ENCODE measurements around the gene MYD88. TPM values are rescaled to one million over a fixed set of nuclear protein-coding genes. Genes with fewer than 3 reads are reported as not detected.

MYD88 gene
- total RNA-seq, 1 donor from 2014 or later: 39.5 TPM

- TF ChIP-seq, protein P1, sequence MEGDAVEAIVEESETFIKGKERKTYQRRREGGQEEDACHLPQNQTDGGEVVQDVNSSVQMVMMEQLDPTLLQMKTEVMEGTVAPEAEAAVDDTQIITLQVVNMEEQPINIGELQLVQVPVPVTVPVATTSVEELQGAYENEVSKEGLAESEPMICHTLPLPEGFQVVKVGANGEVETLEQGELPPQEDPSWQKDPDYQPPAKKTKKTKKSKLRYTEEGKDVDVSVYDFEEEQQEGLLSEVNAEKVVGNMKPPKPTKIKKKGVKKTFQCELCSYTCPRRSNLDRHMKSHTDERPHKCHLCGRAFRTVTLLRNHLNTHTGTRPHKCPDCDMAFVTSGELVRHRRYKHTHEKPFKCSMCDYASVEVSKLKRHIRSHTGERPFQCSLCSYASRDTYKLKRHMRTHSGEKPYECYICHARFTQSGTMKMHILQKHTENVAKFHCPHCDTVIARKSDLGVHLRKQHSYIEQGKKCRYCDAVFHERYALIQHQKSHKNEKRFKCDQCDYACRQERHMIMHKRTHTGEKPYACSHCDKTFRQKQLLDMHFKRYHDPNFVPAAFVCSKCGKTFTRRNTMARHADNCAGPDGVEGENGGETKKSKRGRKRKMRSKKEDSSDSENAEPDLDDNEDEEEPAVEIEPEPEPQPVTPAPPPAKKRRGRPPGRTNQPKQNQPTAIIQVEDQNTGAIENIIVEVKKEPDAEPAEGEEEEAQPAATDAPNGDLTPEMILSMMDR (conservative IDR thresholded peaks at IDR 0.05): no peak
- H3K9me3 Mint-ChIP-seq: peaks cover 2% of the 10 kb centered on the region
- no peak overlapping the region for H3K27ac Mint-ChIP-seq (ENCODE audit: unreplicated experiment)
- no peaks in the 10 kb centered on the region for H3K4me1 Mint-ChIP-seq
- H3K4me3 Mint-ChIP-seq: no peak overlapping the region
- no peaks in the 10 kb centered on the region for H3K27me3 Mint-ChIP-seq (ENCODE audit: low read depth)
- no peak for DNase-seq (ENCODE audit: low read depth, low spot score)
- H3K36me3 Mint-ChIP-seq (ENCODE audit: low read depth): peaks cover 23% of the 10 kb centered on the region
These were observed 52.0 kb downstream of the MYD88 start for GRCh38 chr3:38190481-38190881.

Other genes with a start within 250 kb of the MYD88 start
- gene VILL, start 147.9 kb upstream of the MYD88 start, total RNA-seq: 4.9 and 6.2 TPM in 2 replicates
- gene PLCD1, start 109.0 kb upstream of the MYD88 start, total RNA-seq: 36.9 and 37.2 TPM in 2 replicates
- gene DLEC1, start 99.5 kb upstream of the MYD88 start, total RNA-seq: 1.1 and 1.3 TPM in 2 replicates
- 48.9 and 50.2 TPM in 2 replicates for gene ACAA1, start 1.5 kb upstream of the MYD88 start, total RNA-seq
- 48.4 and 50.0 TPM in 2 replicates for gene OXSR1, start 26.9 kb downstream of the MYD88 start, total RNA-seq
- 0.19 and 0.41 TPM in 2 replicates for gene SLC22A13, start 127.2 kb downstream of the MYD88 start, total RNA-seq
- gene SLC22A14, start 143.6 kb downstream of the MYD88 start, total RNA-seq: not detected in 2 replicates
- gene XYLB, start 208.1 kb downstream of the MYD88 start, total RNA-seq: 10.1 and 12.0 TPM in 2 replicates